ENCODE data around the gene DNAJB6.

Gene DNAJB6

GRCh38 chr7:157360483-157361025, 23.8 kb downstream of the DNAJB6 start:
- Histone ChIP-seq H2AFZ (no peak overlapping the region), H3K27ac (no peak overlapping the region), H3K36me3 (ENCODE audit: control insufficient read depth, insufficient read depth, low read length) (no peaks in the 10 kb centered on the region), H3K79me2 (peaks cover 65% of the 10 kb centered on the region), H3K27me3 (ENCODE audit: control insufficient read depth, insufficient read depth, low read length) (no peaks in the 10 kb centered on the region), H3K9me3 (ENCODE audit: control insufficient read depth, low read length) (no peaks in the 10 kb centered on the region), H3K4me3 (ENCODE audit: low read depth, low read length) (no peak overlapping the region), H3K4me2 (ENCODE audit: low read length) (no peak overlapping the region), H3K4me1 (peaks cover 21% of the 10 kb centered on the region), H3K9ac (no peak overlapping the region)
- TF ChIP-seq CTCF (IDR thresholded peaks at IDR 0.05) = no peak

- Histone ChIP-seq H3K9ac (no peak overlapping the region), H3K4me3 (ENCODE audit: low read depth, low read length) (no peak overlapping the region), H2AFZ (no peak overlapping the region), H3K36me3 (ENCODE audit: control insufficient read depth, insufficient read depth, low read length) (no peaks in the 10 kb centered on the region), H3K79me2 (peaks cover 60% of the 10 kb centered on the region), H3K27ac (no peak overlapping the region), H3K27me3 (ENCODE audit: control insufficient read depth, insufficient read depth, low read length) (no peaks in the 10 kb centered on the region), H3K4me1 (peaks cover 14% of the 10 kb centered on the region), H3K4me2 (ENCODE audit: low read length) (no peak overlapping the region), H3K9me3 (ENCODE audit: control insufficient read depth, low read length) (no peaks in the 10 kb centered on the region)
- TF ChIP-seq CTCF (IDR thresholded peaks at IDR 0.05) = no peak
Measured at GRCh38 chr7:157361537-157361936, 24.7 kb downstream of the DNAJB6 start.

DNA sequence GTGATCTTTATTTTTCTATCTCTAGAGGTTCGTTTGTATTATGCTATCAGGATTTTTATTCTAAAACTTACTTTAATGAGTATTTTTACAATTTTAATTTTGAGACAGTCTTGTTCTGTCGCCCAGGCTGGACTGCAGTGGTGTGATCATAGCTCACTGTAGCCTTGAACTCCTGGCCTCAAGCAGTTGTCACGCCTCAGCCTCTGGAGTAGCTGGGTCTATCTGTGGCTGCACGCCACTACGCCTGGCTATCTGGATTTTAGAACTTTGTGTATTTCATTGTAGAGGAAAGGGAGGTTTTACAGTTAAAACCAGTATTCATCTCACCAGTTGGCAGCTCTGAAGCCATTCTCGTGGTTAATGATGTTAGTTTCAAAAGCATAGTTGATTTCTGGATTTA, 25.9 kb downstream of the DNAJB6 start:
- Histone ChIP-seq H3K4me1 (peaks cover 14% of the 10 kb centered on the region), H3K79me2 (peaks cover 58% of the 10 kb centered on the region), H3K9ac (no peak overlapping the region), H3K4me2 (ENCODE audit: low read length) (no peak overlapping the region), H3K27me3 (ENCODE audit: control insufficient read depth, insufficient read depth, low read length) (no peaks in the 10 kb centered on the region), H3K36me3 (ENCODE audit: control insufficient read depth, insufficient read depth, low read length) (no peaks in the 10 kb centered on the region), H3K27ac (no peak overlapping the region), H3K4me3 (ENCODE audit: low read depth, low read length) (no peak overlapping the region), H2AFZ (no peak overlapping the region), H3K9me3 (ENCODE audit: control insufficient read depth, low read length) (no peaks in the 10 kb centered on the region)
- no peak for TF ChIP-seq CTCF (IDR thresholded peaks at IDR 0.05)

DNA sequence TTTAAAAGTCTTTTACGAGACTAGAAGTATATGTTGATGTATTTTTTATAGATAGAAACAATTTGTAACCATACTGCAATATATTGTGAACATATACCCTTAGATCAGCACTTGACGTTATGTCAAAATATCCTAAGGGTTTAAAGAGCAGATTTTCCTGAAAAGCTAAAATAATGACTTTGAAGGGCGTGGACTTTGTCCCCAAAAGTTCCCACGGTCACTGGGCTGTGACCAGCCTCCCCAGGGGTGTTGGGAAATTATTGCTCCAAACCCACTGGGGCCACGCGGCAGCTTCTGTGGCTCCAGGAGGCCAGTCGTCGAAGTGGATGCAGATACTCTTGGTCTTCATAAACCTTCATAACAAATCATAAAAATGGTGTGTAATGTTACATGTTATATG, 29.9 kb downstream of the DNAJB6 start:
- no peaks in the 10 kb centered on the region for H3K9me3 ChIP-seq (ENCODE audit: control insufficient read depth, low read length)
- H3K36me3 ChIP-seq (ENCODE audit: control insufficient read depth, insufficient read depth, low read length) = no peaks in the 10 kb centered on the region
- H3K9ac ChIP-seq = no peak overlapping the region

More for the DNA sequence above, 29.9 kb downstream of the DNAJB6 start:
- H3K4me1 ChIP-seq = peaks cover 2% of the 10 kb centered on the region
- H3K27me3 ChIP-seq (ENCODE audit: control insufficient read depth, insufficient read depth, low read length) = no peaks in the 10 kb centered on the region
- H2AFZ ChIP-seq = no peak overlapping the region
- no peak overlapping the region for H3K4me2 ChIP-seq (ENCODE audit: low read length)
- no peak overlapping the region for H3K4me3 ChIP-seq (ENCODE audit: low read depth, low read length)
- H3K79me2 ChIP-seq = peaks cover 44% of the 10 kb centered on the region
- TF ChIP-seq CTCF (IDR thresholded peaks at IDR 0.05) = no peak
- no peak overlapping the region for H3K27ac ChIP-seq

Data from parathyroid adenoma (tissue), 2 donors.